ENCODE results near the gene STIM2. TPM values are rescaled to one million over a fixed set of nuclear protein-coding genes. Genes with fewer than 3 reads are reported as not detected.

The STIM2 gene
- total and polyA plus RNA-seq, 9 of the 15 experiments (the other 6 are each of a cell fraction or from before 2014, with no cell fraction given): 7.2 to 26.8 (median 15.4) TPM

DNA sequence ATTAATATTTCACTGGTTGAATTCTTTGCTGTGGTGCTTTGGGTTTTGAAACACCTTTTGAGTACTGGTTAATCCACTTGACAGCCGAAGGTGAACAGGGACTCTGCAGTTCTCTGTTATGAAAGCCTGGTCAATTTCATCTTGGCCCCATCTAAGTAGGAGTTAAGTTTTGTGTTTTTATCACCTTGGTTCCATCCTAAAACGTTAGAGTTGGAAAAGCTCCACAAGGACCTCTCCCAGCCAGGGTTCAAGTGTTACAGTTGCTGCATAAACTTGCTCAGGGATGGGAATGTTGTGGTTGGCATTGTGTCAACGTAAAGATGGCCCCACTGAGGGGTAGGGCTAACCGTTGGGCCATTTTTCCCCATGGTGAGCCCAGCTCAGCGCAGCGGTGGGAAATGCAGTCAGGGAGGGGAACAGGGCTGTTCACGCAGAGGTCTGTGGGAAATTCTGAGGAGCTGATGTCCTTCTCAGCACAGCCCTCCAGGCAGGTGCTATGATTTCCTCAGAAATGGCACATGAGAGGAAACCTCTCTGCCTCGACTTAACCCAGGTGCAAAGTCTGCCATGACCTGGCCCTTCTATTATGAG lies 188.7 kb downstream of the STIM2 start:
- WGBS (ENCODE audit: insufficient coverage, low coverage, missing lambda C conversion rate): 3% methylated on average over 8 of the region's 8 CpGs
- no peaks in the 10 kb centered on the region for H3K4me1 ChIP-seq (replicated peaks in 1 of 2; ENCODE audit: control insufficient read depth in 2 of 2, insufficient read depth in 2 of 2, low read length in 2 of 2)
- H3K27ac ChIP-seq (ENCODE audit: extremely low read depth, low read depth, low read length): no peak overlapping the region
- H3K79me2 ChIP-seq (ENCODE audit: control insufficient read depth, insufficient read depth, low read length): no peaks in the 10 kb centered on the region
- H3K9me1 ChIP-seq (ENCODE audit: control insufficient read depth, insufficient read depth, low read length): no peaks in the 10 kb centered on the region
- CTCF ChIA-PET (ENCODE audit: low intra/inter-chr PET ratio): no interaction called here
- no peak overlapping the region for H3K4me3 ChIP-seq
- no peak overlapping the region for H2AFZ ChIP-seq (ENCODE audit: low read depth, low read length)
- no peak overlapping the region for H3K4me2 ChIP-seq (ENCODE audit: insufficient read depth, low read length)
- H3K9me3 ChIP-seq (replicated peaks; ENCODE audit: control insufficient read depth, insufficient read depth, low read depth, low read length): no peaks in the 10 kb centered on the region
- H4K20me1 ChIP-seq (replicated peaks; ENCODE audit: control insufficient read depth, insufficient read depth, low read length): no peaks in the 10 kb centered on the region; the same call in 1 of the 2 replicates
- TF ChIP-seq ZNF57 (CRISPR knock-in tag; IDR thresholded peaks at IDR 0.05): no peak
- TF ChIP-seq PHF20 (IDR thresholded peaks at IDR 0.05; ENCODE audit: partially characterized antibody): no peak
- no peak for TF ChIP-seq FOXK2 (conservative IDR thresholded peaks at IDR 0.05 in 1 of 2, IDR thresholded peaks at IDR 0.05 in 1 of 2; ENCODE audit: low read depth in 2 of 2)
- TF ChIP-seq ERF (CRISPR knock-in tag; IDR thresholded peaks at IDR 0.05): no peak
- TF ChIP-seq ARID2 (IDR thresholded peaks at IDR 0.05): no peak
- no peak for TF ChIP-seq FUS (optimal IDR thresholded peaks at IDR 0.05; ENCODE audit: low read depth, low read length)
- no peak for TF ChIP-seq NFRKB (IDR thresholded peaks at IDR 0.05; ENCODE audit: low read depth)
- no peak for DNase-seq (ENCODE audit: extremely low read depth in 1 of 4, low spot score in 3 of 4)
- no peak; the same call in 2 of the 3 replicates for ATAC-seq
- no TSS peak for BruUV-seq (replicated peaks)
- H3K36me3 ChIP-seq (ENCODE audit: control insufficient read depth, insufficient read depth, low read length): no peaks in the 10 kb centered on the region
- intact Hi-C loops (cut with micrococcal nuclease) (loop anchor here (2.0 kb wide), 1 partner anchor 269 kb away; no protein-coding TSS in a partner anchor), in situ Hi-C loops (cut with MboI) (no loop called here)
- H3K27me3 ChIP-seq (ENCODE audit: control insufficient read depth in 2 of 2, insufficient read depth in 2 of 2, low read length in 2 of 2): peaks cover 19 to 33% of the 10 kb centered on the region in 2 experiments
- H3K9ac ChIP-seq (ENCODE audit: insufficient read depth in 1 of 2, low read depth in 2 of 2, low read length in 2 of 2): no peak overlapping the region
- POLR2A ChIA-PET: no interaction called here
- no peak for FAIRE-seq

DNA sequence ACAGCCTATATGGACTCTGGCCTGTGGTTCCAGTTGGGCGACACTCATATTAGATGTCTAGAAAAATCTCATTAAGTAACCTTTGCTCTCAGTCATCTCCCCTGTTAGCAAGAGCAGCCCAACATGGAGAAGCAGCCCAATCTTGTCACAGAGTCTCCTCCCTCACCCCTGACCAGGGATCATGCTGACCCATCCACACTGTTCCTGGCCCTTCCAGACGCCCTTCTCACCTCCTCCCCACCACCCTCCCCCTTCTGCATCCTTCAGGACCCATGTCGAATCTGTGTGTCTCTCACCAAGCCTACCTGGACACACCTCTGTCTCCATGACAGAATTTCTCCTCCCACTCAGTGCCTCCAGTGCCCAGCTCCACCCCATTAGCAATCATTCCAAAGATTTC lies 190.1 kb downstream of the STIM2 start:
- no peaks in the 10 kb centered on the region for H3K9me3 ChIP-seq (replicated peaks; ENCODE audit: control insufficient read depth, insufficient read depth, low read depth, low read length)
- POLR2A ChIA-PET: no interaction called here
- H2AFZ ChIP-seq (ENCODE audit: low read depth, low read length): no peak overlapping the region
- intact Hi-C loops (cut with micrococcal nuclease): no loop called here
- no peaks in the 10 kb centered on the region for H3K36me3 ChIP-seq (ENCODE audit: control insufficient read depth, insufficient read depth, low read length)
- no peak overlapping the region for H3K4me2 ChIP-seq (ENCODE audit: insufficient read depth, low read length)
- no peaks in the 10 kb centered on the region; the same call in 1 of the 2 replicates for H4K20me1 ChIP-seq (replicated peaks; ENCODE audit: control insufficient read depth, insufficient read depth, low read length)
- DNase-seq (ENCODE audit: extremely low read depth in 1 of 4, low spot score in 3 of 4) (no peak), ATAC-seq (no peak), FAIRE-seq (no peak)
- WGBS (ENCODE audit: insufficient coverage, low coverage, missing lambda C conversion rate): 0% methylated on average over 3 of the region's 3 CpGs
- no peaks in the 10 kb centered on the region for H3K4me1 ChIP-seq (replicated peaks in 1 of 2; ENCODE audit: control insufficient read depth in 2 of 2, insufficient read depth in 2 of 2, low read length in 2 of 2)
- no peak overlapping the region for H3K4me3 ChIP-seq
- in situ Hi-C loops (cut with MboI): no loop called here
- H3K27me3 ChIP-seq (ENCODE audit: control insufficient read depth in 2 of 2, insufficient read depth in 2 of 2, low read length in 2 of 2): peaks cover 24 to 40% of the 10 kb centered on the region in 2 experiments
- no TSS peak for BruUV-seq (replicated peaks)
- no peak overlapping the region for H3K9ac ChIP-seq (ENCODE audit: insufficient read depth in 1 of 2, low read depth in 2 of 2, low read length in 2 of 2)
- no peaks in the 10 kb centered on the region for H3K9me1 ChIP-seq (ENCODE audit: control insufficient read depth, insufficient read depth, low read length)
- no peaks in the 10 kb centered on the region for H3K79me2 ChIP-seq (ENCODE audit: control insufficient read depth, insufficient read depth, low read length)
- H3K27ac ChIP-seq (ENCODE audit: extremely low read depth, low read depth, low read length): no peak overlapping the region
- CTCF ChIA-PET (ENCODE audit: low intra/inter-chr PET ratio): no interaction called here
- no peak for TF ChIP-seq FOXK2 (conservative IDR thresholded peaks at IDR 0.05 in 1 of 2, IDR thresholded peaks at IDR 0.05 in 1 of 2; ENCODE audit: low read depth in 2 of 2)
- TF ChIP-seq CREM (IDR thresholded peaks at IDR 0.05; ENCODE audit: low read depth): no peak
- TF ChIP-seq, protein P1, sequence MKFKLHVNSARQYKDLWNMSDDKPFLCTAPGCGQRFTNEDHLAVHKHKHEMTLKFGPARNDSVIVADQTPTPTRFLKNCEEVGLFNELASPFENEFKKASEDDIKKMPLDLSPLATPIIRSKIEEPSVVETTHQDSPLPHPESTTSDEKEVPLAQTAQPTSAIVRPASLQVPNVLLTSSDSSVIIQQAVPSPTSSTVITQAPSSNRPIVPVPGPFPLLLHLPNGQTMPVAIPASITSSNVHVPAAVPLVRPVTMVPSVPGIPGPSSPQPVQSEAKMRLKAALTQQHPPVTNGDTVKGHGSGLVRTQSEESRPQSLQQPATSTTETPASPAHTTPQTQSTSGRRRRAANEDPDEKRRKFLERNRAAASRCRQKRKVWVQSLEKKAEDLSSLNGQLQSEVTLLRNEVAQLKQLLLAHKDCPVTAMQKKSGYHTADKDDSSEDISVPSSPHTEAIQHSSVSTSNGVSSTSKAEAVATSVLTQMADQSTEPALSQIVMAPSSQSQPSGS (CRISPR knock-in tag; IDR thresholded peaks at IDR 0.05): no peak
- TF ChIP-seq, protein P2, sequence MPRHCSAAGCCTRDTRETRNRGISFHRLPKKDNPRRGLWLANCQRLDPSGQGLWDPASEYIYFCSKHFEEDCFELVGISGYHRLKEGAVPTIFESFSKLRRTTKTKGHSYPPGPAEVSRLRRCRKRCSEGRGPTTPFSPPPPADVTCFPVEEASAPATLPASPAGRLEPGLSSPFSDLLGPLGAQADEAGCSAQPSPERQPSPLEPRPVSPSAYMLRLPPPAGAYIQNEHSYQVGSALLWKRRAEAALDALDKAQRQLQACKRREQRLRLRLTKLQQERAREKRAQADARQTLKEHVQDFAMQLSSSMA (CRISPR knock-in tag; IDR thresholded peaks at IDR 0.05): no peak
- TF ChIP-seq, protein P3, sequence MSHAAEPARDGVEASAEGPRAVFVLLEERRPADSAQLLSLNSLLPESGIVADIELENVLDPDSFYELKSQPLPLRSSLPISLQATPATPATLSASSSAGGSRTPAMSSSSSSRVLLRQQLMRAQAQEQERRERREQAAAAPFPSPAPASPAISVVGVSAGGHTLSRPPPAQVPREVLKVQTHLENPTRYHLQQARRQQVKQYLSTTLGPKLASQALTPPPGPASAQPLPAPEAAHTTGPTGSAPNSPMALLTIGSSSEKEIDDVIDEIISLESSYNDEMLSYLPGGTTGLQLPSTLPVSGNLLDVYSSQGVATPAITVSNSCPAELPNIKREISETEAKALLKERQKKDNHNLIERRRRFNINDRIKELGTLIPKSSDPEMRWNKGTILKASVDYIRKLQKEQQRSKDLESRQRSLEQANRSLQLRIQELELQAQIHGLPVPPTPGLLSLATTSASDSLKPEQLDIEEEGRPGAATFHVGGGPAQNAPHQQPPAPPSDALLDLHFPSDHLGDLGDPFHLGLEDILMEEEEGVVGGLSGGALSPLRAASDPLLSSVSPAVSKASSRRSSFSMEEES (CRISPR knock-in tag; IDR thresholded peaks at IDR 0.05): no peak
- no peak for TF ChIP-seq NEUROD1 (IDR thresholded peaks at IDR 0.05; ENCODE audit: borderline replicate concordance, low read depth, low read length, partially characterized antibody)
- TF ChIP-seq CBFB (CRISPR knock-in tag; IDR thresholded peaks at IDR 0.05): no peak
- no peak for TF ChIP-seq ZNF174 (CRISPR knock-in tag; IDR thresholded peaks at IDR 0.05)

All from K562 (cell line).